Breast epithelium (tissue), 4 donors: Measurements from ENCODE around the gene GJD2. TPM values are rescaled to one million over a fixed set of nuclear protein-coding genes. Genes with fewer than 3 reads are reported as not detected.

Experiments used
- DNase-seq, 2 donors: peaks; one replicate each; pipeline ENCODE4 v3.0.0-alpha.2; 2019; ENCODE audit warnings: low spot score in 2 of 2
- H3K27ac ChIP-seq, 2 donors: fragments of 200-600 bp; sonication (generic) in 1 of 2; one replicate each; pipeline ENCODE4 v1.5.1; 2016 to 2019; ENCODE audit warnings: mild to moderate bottlenecking in 1 of 2
- H3K27me3 ChIP-seq, 2 donors: fragments of 200-600 bp; sonication (generic) in 1 of 2; one replicate each; pipeline versions ENCODE4 v1.5.1 to v1.6.0; 2017 to 2019; ENCODE audit warnings: control low read depth in 1 of 2, mild to moderate bottlenecking in 1 of 2
- H3K36me3 ChIP-seq: fragments of 200-600 bp; one replicate; pipeline ENCODE4 v1.5.1; 2019
- H3K4me1 ChIP-seq, 2 donors: fragments of 200-600 bp; sonication (generic); one replicate each; pipeline ENCODE4 v1.5.1; 2016 to 2019; ENCODE audit warnings: control low read depth in 1 of 2
- H3K4me3 ChIP-seq, 3 donors: fragments of 200-600 bp; sonication (generic); 1 replicate in 2 of 3; 2 replicates in 1 of 3; pipeline ENCODE4 v1.5.1; 2016 to 2019; ENCODE audit warnings: mild to moderate bottlenecking in 3 of 3, moderate library complexity in 2 of 3
- H3K9me3 ChIP-seq, 2 donors: fragments of 200-600 bp; sonication (generic) in 1 of 2; one replicate each; pipeline ENCODE4 v1.5.1; 2016 to 2019; ENCODE audit warnings: control low read depth in 1 of 2
- CTCF ChIP-seq, 3 donors: fragments of 450-650 bp; IDR thresholded peaks; one replicate each; pipeline ENCODE4 v1.5.1; 2016 to 2017; ENCODE audit warnings: antibody characterized with exemption in 3 of 3, mild to moderate bottlenecking in 3 of 3, moderate library complexity in 3 of 3
- POLR2A ChIP-seq: fragments of 450-650 bp; IDR thresholded peaks from one replicate; pipeline ENCODE4 v1.6.1; 2016; ENCODE audit warnings: antibody characterized with exemption, mild to moderate bottlenecking, moderate library complexity
- POLR2AphosphoS5 ChIP-seq, 3 donors: sonication (generic); formaldehyde crosslinking; IDR thresholded peaks; one replicate each; pipeline ENCODE4 v1.6.1; 2017; ENCODE audit warnings: antibody characterized with exemption in 3 of 3
- intact Hi-C: fragments of 100-400 bp; cut with DNase I; formaldehyde crosslinking; loops from one replicate; pipeline ENCODE4 v1.15.1; 2023; ENCODE audit warnings: low total_unique reads
- total RNA-seq, 3 donors: library from RNA; depleted of rRNA; stranded (reverse); fragments of >200 nt; gene quantifications; one replicate each; pipeline ENCODE4 v1.1.0, GENCODE V29; 2016

Gene GJD2
- total RNA-seq, 3 donors from 2014 or later: not detected

DNA sequence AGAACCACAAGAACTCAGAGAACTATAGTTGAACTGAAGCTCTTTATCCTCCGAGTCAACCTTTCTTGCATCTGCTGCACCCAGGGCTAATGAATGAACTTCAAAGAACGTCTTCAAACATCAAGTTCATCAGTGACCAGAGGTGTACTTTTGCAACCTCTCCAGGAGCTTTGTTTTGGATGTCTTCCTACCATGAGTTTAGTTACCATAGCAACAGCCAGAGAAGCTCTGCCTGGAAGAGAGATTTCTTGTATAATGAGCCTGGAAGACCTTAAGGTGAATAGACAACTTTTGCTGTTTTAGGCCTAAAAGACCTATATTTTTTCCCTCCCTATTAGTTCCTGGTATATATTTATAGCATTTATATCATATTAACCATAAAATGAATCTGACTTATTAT lies 31.4 kb upstream of the GJD2 start:
- TF ChIP-seq POLR2AphosphoS5 (IDR thresholded peaks at IDR 0.05) (no peak), POLR2A (no peak), CTCF (IDR thresholded peaks at IDR 0.05) (no peak)
- DNase-seq: no peak
- H3K4me1 ChIP-seq: no peaks in the 10 kb centered on the region
- H3K4me3 ChIP-seq: no peak overlapping the region
- no peaks in the 10 kb centered on the region for H3K36me3 ChIP-seq
- H3K27ac ChIP-seq: no peak overlapping the region
- peaks cover 0 to under 1% of the 10 kb centered on the region in 2 donors for H3K9me3 ChIP-seq
- intact Hi-C loops: no loop called here
- peaks cover 0 to 10% of the 10 kb centered on the region in 2 donors for H3K27me3 ChIP-seq

DNA sequence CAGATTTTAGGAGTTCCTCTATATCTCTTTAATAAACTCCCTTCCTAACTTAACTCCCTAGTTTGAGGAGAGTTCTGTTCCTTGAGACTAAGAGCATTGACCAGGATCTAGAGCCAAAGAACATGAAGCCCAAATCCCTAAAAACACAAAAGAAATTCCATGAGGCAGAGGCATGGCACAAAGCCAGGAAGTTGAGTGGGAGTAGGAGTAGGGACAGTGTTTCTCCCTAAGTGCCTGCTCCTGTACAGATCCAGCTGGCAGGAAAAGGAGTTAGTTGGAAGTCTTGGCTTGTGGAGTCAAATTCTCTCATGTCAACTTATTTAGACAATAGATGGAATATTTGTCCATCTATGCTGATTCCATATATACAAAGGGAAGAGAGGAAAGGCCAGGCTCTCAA lies 29.2 kb upstream of the GJD2 start:
- Histone ChIP-seq H3K4me1 (no peaks in the 10 kb centered on the region), H3K9me3 (peaks cover 0 to 10% of the 10 kb centered on the region in 2 donors), H3K4me3 (no peak overlapping the region), H3K27me3 (peaks cover 0 to 2% of the 10 kb centered on the region in 2 donors), H3K36me3 (no peaks in the 10 kb centered on the region), H3K27ac (no peak overlapping the region)
- no peak for DNase-seq
- no peak for TF ChIP-seq POLR2A
- TF ChIP-seq POLR2AphosphoS5 (IDR thresholded peaks at IDR 0.05): no peak
- TF ChIP-seq CTCF (IDR thresholded peaks at IDR 0.05): no peak
- intact Hi-C loops: no loop called here

- no peak for DNase-seq
- H3K36me3 ChIP-seq: no peaks in the 10 kb centered on the region
- no peaks in the 10 kb centered on the region for H3K4me1 ChIP-seq
- peaks cover 0 to 10% of the 10 kb centered on the region in 2 donors for H3K9me3 ChIP-seq
- no peak overlapping the region for H3K27ac ChIP-seq
- H3K27me3 ChIP-seq: no peaks in the 10 kb centered on the region
- H3K4me3 ChIP-seq: no peak overlapping the region
- TF ChIP-seq POLR2AphosphoS5 (IDR thresholded peaks at IDR 0.05): no peak
- TF ChIP-seq CTCF (IDR thresholded peaks at IDR 0.05): no peak
- TF ChIP-seq POLR2A: no peak
- intact Hi-C loops: no loop called here
Observed at GRCh38 chr15:34783431-34783830, 28.6 kb upstream of the GJD2 start.

GRCh38 chr15:34782901-34783300 lies 28.1 kb upstream of the GJD2 start:
- no peak for DNase-seq
- no peaks in the 10 kb centered on the region for H3K27me3 ChIP-seq
- no peak overlapping the region for H3K4me3 ChIP-seq
- intact Hi-C loops: no loop called here
- TF ChIP-seq POLR2AphosphoS5 (IDR thresholded peaks at IDR 0.05) (no peak), CTCF (IDR thresholded peaks at IDR 0.05) (no peak), POLR2A (no peak)
- peaks cover 0 to 10% of the 10 kb centered on the region in 2 donors for H3K9me3 ChIP-seq
- no peaks in the 10 kb centered on the region for H3K36me3 ChIP-seq
- no peaks in the 10 kb centered on the region for H3K4me1 ChIP-seq
- no peak overlapping the region for H3K27ac ChIP-seq

- H3K4me3 ChIP-seq: no peak overlapping the region
- intact Hi-C loops: no loop called here
- TF ChIP-seq POLR2A: no peak
- no peak for TF ChIP-seq POLR2AphosphoS5 (IDR thresholded peaks at IDR 0.05)
- TF ChIP-seq CTCF (IDR thresholded peaks at IDR 0.05): no peak
Observed at GRCh38 chr15:34780725-34781124, 25.9 kb upstream of the GJD2 start.

More at GRCh38 chr15:34780725-34781124, 25.9 kb upstream of the GJD2 start:
- H3K27ac ChIP-seq: no peak overlapping the region
- H3K9me3 ChIP-seq: peaks cover 0 to 10% of the 10 kb centered on the region in 2 donors
- no peaks in the 10 kb centered on the region for H3K27me3 ChIP-seq
- DNase-seq: no peak
- no peaks in the 10 kb centered on the region for H3K36me3 ChIP-seq
- no peaks in the 10 kb centered on the region for H3K4me1 ChIP-seq
